HG03520 (cell line): ENCODE measurements around the gene COMMD1.
A peak's percentile ranks its signal among the peaks of the same experiment; 100 is the strongest.
"Not testable (repeated sequence)": the region's sequence is repeated elsewhere in the genome, so short reads cannot be mapped to it uniquely, and the experiment has no call there.

Experiments used
- ATAC-seq: cut with Tn5 transposase; IDR thresholded peaks from one replicate; pipeline ENCODE4 v1.9.1; 2021; ENCODE audit warnings: mild to moderate bottlenecking, moderate library complexity; ENCODE audit not compliant: unreplicated experiment

COMMD1 gene

GRCh38 chr2:62014102-62014501 is 108.6 kb downstream of the COMMD1 start:
- no peak for ATAC-seq

- ATAC-seq: no peak
Measured at GRCh38 chr2:62016957-62017356, 111.5 kb downstream of the COMMD1 start.

GRCh38 chr2:62029910-62030309 is 124.4 kb downstream of the COMMD1 start:
- ATAC-seq: no peak

- no peak for ATAC-seq
Measured at GRCh38 chr2:62030902-62031301, 125.4 kb downstream of the COMMD1 start.

DNA sequence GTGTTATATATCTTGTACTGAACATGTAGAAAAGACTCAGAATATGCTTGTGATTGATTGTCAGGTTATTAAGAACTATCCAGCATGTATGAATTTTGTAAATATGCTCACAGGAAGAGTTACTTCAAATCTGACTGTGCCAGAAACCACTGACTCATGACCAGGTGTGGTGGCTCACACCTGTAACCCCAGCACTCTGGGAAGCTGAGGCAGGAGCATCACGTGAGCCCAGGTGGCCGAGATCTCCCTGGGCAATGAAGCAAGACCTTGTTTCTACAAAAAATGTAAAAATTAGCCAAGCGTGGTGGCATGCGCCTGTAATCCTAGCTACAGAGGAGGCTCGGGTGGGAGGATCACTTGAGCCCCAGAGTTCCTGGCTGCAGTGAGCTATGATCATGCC is 126.6 kb downstream of the COMMD1 start:
- ATAC-seq: no peak

GRCh38 chr2:62034715-62035114 is 129.2 kb downstream of the COMMD1 start:
- ATAC-seq: no peak

- ATAC-seq: no peak
Measured at GRCh38 chr2:62036229-62036628, 130.8 kb downstream of the COMMD1 start.

GRCh38 chr2:62036761-62037250 is 131.3 kb downstream of the COMMD1 start:
- no peak for ATAC-seq

DNA sequence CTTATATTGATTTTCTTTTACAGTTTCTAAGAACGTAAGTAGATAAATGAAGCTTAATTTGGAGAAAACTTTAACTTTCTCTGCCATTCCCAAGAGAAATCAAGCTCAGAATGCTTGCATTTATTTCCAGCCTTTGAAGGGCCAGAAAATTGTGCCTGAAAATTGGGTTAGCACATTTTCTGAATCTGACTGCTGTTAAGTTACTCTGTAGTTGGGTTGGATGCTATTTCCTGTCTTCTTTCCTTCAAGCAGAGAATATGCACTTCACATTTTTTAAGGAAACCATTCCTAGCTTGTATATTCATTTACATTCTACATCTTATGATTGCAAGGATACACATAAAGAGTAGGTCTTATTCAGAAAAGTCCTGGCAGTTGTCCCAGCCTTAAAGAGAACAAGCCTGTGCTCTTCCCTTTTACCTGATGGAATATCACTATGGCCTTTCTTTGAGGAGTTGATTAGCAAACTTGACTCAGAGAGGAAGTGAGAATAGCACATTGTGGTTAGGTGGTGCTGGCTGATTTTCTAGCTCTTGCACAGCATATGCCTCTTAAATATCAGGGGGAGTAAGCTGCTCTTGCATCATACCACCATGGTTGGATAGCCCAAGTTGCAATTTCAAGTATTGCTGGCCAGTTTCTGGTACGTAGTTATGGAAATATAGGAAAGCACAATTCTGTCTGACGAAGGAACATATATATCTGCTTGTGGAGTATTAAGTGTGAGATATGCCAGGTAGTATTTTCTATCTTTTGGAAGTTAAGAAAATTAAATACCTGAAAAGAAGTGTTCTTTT is 133.7 kb downstream of the COMMD1 start:
- ATAC-seq: peak; percentile 99

- ATAC-seq: no peak
Measured at GRCh38 chr2:62040926-62041325, 135.5 kb downstream of the COMMD1 start.

DNA sequence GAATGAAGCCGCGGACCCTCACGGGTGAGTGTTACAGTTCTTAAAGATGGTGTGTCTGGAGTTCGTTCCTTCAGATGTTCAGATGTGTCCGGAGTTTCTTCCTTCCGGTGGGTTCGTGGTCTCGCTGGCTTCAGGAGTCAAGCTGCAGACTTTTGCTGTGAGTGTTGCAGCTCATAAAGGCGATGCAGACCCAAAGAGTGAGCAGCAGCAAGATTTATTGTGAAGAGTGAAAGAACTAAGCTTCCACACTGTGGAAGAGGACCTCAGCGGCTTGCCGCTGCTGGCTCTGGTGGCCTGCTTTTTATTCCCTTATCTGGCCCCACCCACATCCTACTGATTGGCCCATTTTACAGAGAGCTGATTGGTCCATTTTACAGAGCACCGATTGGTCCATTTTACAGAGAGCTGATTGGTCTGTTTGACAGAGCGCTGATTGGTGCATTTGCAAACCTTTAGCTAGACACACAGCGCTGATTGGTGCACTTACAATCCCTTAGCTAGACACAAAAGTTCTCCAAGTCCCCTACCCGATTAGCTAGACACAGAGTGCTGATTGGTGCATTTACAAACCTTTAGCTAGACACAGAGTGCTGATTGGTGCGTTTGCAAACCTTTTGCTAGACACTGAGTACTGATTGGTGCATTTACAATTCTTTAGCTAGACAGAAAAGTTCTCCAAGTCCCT is 136.4 kb downstream of the COMMD1 start:
- not testable (repeated sequence) for ATAC-seq

DNA sequence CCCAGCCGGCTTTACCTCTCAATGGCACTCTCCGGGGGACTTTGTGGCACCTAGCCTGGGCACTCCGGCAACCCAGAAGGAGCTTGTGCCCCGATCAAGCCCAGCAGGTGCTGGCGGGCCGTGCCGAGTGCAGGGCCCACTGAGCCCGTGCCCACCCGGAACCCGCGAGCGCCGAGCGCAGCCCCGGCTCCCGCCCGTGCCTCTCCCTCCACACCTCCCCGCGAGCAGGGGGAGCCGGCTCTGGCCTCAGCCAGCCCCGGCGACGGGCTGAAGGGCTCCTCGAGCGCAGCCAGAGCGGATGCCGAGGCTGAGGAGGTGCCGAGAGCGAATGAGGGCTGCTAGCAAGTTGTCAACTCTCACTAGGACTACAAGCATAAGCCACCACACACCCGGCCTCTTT is 136.9 kb downstream of the COMMD1 start:
- no peak for ATAC-seq

- no peak for ATAC-seq
Measured at GRCh38 chr2:62042944-62043343, 137.5 kb downstream of the COMMD1 start.

- no peak for ATAC-seq
Measured at GRCh38 chr2:62045017-62045543, 139.6 kb downstream of the COMMD1 start.

DNA sequence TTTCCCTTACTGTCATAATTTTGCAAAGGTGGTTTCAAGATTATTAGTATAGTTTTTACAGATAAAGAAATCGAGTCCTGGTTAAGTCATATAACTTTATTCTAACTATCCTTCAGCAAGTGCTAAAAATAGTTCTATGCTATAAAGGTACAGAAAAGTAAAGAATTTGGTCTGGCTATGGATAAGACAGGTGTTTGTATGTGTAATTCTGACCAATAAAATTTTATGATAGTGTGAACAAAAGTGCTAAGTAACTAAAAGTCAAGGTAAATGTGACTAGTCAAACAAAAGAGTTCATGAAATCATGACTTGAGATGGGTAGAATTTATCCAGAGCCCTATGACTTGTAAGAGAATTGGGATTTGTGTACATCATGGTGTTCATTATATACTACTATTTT is 140.7 kb downstream of the COMMD1 start:
- no peak for ATAC-seq

- no peak for ATAC-seq
Measured at GRCh38 chr2:62050456-62051045, 145.1 kb downstream of the COMMD1 start.

DNA sequence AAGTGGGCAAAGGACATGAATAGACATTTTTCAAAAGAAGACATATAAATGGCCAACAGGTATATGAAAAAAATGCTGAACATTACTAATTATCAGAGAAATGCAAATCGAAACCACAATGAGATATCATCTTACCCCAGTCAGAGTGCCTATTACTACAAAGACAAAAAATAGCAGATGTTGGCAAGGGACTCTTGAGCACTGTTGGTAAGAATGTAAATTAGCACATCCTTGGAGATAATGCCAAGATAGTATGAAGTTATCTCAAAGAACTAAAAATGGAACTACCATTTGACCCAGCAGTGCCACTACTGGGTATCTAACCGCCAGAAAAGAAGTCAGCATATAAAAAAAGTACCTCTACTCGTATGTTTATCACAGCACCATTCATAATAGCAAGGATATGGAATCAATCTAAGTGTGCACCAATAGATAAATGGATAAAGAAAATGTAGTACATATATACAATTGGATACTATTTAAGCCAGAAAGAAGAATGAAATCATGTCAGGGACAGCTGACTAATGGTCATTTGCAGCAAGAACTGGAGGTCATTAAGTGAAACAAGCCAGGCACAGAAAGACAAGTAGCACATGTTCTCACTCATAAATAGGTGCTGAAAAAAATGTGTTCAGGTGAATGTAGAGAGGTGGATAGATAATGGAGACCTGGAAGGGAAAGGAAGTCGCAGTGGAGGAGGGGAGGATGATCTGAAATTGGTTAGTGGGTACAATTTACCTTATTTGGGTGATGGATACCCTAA is 148.7 kb downstream of the COMMD1 start:
- ATAC-seq: no peak

DNA sequence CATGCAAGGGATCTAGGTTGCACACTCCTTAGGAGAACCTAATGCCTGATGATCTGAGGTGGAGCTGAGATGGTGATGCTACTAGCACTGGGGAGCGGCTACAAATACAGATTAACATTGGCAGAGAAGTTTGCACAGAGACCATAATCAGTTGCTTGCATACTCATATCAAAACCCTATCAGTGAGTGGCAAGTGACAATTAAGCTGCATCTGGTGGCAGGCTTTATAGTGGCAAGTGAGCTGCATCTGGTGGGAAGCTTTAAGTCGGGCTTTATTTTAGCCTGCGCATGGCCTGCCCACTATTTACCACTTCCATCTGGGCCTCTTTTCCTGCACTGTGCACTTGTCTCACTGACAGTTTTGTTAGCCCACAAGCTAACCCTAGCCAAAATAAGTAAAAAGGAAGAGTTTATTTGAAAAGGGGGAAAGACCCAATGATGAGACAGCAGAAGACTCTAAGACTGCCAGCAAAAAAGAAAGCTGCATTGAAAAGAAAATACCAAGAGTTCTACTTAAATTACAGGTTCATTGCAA is 149.5 kb downstream of the COMMD1 start:
- ATAC-seq: no peak

- no peak for ATAC-seq
Measured at GRCh38 chr2:62055724-62056336, 150.4 kb downstream of the COMMD1 start.

GRCh38 chr2:62056341-62056740 is 150.9 kb downstream of the COMMD1 start:
- ATAC-seq: no peak
